HTR-8/SVneo (cell line): Measurements from ENCODE around the gene TINAG.

Experiments used
- DNase-seq: peaks from one replicate; pipeline ENCODE4 v3.0.0; 2011; ENCODE audit warnings: low spot score, mixed read lengths; ENCODE audit not compliant: insufficient read length
- FAIRE-seq: peaks from 2 replicates; lab custom pipeline; 2011; peaks lifted over from hg19 to GRCh38; lab: Jason Lieb, UNC

TINAG gene

DNA sequence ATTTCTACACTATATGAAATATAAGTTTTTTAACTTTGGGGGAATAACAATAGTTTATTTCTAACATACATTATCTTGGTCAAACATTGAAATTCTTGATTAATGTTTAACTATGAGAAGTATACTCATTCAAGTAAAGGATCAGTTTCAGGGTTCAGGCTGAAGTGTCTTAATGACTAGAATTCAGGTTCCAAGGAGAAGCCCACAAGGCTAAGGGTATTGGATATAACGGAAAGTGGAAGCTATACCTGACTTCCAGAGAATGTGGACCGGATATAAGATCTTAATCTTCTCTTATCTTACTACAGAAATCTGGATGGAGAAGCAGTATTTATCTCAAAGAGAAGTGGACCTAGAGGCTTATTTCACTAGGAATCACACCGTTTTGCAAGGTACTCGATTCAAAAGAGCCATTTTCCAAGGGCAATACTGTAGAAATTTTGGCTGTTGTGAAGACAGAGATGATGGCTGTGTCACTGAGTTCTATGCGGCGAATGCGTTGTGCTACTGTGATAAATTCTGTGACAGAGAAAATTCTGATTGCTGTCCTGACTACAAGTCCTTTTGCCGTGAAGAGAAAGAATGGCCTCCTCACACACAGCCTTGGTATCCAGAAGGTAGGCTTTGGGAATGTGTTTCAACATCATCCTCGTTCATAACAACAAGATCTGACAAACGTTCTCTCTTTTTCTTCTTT, at the start of gene TINAG:
TINAG (plus strand) TSS at position 153 of the 697 bp plus-strand sequence; CDS start at position 263, 110 bp downstream.
- no peak for DNase-seq
- FAIRE-seq, result no peak

- no peak for DNase-seq
- no peak for FAIRE-seq
These were observed 48.2 kb upstream of the TINAG start for GRCh38 chr6:54260025-54260424.

DNA sequence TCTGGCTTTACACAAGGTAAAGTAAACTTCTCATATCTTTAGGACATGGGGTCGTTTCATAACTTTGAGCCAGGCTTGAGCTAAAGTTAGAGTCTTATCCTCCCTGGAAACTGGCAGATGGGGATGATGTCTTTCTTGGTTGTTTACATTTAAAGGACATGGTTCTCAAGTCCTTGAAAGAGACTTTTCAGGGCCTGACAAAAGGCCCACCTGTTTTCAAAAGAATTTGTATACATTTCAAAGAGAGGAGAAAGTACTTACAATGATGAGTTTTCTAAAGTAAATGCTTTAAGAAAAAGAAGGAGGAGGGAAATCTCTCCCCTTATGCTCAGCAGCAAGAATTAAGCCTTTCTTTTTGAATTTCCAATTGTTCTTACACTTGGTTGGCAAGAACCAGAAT, 45.7 kb upstream of the TINAG start:
- DNase-seq, result no peak
- no peak for FAIRE-seq

DNA sequence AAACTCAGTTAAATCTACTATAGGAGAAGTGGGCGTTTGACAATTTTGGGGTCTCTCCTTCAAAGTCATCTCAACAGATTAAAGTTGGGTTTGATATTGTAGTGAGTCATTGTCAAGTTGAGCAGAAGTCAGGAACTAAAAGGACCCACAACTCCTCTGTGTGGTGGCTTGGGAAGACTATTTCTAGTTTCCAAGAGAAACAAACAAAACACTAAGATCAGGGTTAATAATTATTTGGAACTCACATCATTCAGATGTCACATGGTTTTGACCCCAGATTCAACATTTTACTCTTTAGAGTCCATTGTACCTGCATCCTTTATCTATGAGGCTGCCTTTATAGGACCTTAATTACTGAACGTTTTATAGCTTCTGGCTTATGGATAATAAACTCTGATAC, 45.3 kb upstream of the TINAG start:
- DNase-seq (no peak), FAIRE-seq (no peak)

DNA sequence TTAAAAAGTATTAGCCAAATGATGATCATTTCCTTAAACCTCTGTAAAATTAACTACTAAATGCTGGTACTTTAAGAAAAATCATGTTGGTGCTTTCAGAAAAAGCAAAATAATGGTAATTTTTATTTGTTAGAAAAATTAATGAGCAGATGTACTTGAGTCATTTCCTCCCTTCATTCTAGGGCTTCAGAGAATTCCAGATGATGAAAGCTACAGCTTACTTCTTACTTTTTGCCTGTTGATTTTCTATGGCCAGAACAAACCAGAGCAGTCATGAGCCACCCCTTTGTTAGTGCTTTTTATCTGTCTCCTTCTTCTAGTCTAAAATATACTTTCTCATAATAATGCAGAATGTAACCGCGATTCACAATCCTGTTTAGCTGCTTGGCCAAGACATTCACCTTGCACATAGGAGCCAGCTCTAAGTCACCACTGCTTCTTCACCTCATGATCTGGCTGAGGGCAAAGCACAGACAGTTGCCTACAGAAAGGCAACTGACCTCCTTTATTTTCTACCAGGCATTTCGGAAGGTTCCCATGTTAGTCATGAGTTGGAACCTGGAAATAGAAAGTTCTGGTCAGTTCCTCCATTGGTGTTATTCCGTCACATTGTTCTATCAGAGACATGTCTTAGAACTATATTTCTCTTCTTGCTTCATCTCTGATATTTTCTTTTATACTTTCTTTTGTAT, 43.5 kb upstream of the TINAG start:
- DNase-seq (no peak), FAIRE-seq (peak; percentile 23)

GRCh38 chr6:54266400-54266923, 41.8 kb upstream of the TINAG start:
- peak; percentile 74 for FAIRE-seq
- no peak for DNase-seq

DNA sequence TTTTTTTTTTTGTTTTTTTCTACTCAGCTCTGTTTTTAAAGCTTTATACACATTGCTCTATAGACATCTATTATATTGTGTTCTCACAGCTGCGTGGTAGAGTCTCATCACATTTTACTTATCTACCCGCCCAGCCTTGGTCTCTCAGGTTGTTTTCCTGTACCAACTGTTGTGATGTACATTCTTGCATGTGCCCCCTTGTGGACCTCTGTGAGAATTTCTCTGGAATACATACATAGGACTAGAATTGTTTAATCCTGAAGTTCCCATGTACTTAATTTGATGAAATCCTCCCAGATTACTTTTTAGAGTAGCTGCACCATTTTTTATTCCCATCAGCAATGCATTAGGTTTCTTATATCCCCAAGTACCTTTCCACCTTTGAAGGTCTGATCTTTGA, 40.4 kb upstream of the TINAG start:
- FAIRE-seq (peak; percentile 73), DNase-seq (no peak)

DNA sequence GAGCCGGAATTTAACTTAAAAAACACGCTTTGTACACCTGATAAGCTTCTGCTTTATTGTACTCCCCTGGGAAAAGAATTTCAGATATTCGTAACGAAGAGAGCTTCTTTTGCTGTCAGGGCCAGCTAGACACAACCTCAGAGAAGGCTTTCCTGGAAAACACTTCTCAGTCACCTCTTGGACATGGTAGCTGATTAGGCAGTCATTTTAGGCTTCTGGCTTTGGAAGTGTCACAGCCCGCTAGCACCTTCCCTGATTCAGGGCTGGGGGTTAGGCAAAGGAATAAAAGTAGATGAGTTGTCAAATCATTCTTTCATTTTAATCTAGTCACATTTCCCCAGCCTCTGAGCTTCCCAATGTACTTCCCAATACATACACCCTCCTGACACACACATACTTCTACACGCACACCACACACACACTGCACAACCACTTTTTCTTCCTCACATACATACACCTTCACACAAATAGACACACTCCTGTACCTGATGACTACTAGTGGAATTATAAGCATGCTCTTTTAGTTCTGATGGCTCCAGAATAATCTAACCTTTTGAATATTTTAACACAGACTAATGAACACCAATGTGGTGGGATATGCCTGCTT, 34.9 kb upstream of the TINAG start:
- DNase-seq, result no peak
- FAIRE-seq, result peak; percentile 86

DNA sequence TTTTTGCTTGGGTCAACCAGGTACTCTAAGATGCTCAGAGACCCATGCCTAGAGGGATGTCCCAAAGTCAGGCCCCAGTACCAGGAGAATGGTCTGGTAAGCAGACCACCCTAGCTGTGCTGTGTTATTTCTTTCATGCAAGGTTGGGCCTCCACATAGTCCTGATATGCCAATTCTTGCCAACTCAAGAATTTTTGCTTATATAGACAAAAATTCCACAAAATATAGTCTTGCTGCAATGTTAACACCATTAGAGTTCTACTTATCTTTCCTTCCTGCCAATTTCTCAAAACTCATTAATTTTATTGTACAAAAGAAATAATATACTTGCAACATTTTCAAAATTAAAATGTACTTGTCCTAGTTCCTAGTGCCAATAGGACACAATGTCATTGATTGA, 33.9 kb upstream of the TINAG start:
- DNase-seq (no peak), FAIRE-seq (no peak)

- FAIRE-seq, result peak; percentile 79
- peak; percentile 43 for DNase-seq
These were observed 26.1 kb upstream of the TINAG start for GRCh38 chr6:54282186-54282585.

GRCh38 chr6:54284161-54284860, 23.9 kb upstream of the TINAG start:
- FAIRE-seq, result no peak

DNA sequence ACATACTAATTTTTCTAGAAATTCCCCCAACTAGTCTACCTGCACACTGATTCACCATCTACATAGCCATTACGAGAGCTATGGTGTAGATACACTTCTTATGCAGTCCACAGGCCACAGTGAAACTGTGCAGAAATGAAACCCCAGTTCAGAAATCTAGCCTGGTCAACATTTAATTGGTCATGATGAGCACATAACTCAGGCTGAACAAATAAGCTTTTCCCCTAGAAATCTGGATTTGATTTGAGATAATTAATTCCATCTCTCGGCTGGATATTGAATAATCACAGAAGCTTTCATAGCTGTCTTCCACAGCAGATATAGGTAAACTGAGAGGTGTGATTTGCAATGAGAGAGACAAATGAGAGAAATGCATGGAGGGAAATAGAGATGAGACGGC, 22.6 kb upstream of the TINAG start:
- FAIRE-seq (peak; percentile 66), DNase-seq (no peak)

More at GRCh38 chr6:54284161-54284860, 23.9 kb upstream of the TINAG start:
- no peak for DNase-seq

GRCh38 chr6:54286141-54286540, 22.1 kb upstream of the TINAG start:
- FAIRE-seq (no peak), DNase-seq (no peak)

DNA sequence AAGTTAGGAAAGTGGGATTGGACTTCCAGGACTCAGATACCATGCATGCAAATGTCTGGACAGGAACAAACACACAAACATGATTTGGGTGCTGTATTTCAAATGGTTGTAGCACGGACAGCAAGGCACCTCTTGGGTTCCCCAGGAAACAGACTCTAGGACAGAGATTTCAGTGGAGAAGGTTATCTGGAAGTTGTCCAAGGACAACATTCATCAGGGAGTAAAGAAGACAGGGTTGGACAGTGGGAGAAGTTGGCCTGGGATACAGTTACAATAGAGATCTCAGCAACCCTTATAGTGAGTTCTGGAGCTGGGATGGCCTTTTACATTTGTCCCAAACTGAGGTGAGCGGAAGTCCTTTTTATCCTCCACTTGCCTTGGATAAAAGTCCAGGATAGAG, 19.8 kb upstream of the TINAG start:
- DNase-seq (no peak), FAIRE-seq (no peak)

DNA sequence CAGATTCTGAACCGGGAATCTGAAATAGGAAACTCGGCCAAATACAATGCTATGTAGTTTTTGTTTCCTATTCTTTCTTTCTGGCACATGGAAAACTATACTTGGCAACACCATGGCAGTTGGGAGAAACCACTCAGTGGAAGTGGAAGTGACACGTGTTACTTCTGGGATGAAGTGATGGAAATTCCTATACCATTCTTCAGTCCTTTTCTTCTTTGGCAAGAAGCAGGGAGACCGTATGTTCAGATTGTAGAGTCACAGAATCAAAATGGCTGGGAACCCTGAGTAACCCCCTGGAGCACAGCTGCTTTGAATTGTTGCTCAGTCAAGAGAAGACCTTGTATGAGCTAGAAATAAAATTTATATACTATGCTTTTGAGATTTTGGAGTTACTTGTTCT, 18.8 kb upstream of the TINAG start:
- no peak for DNase-seq
- FAIRE-seq, result no peak

- FAIRE-seq (no peak), DNase-seq (no peak)
These were observed 17.1 kb upstream of the TINAG start for GRCh38 chr6:54291146-54291545.

- DNase-seq, result no peak
- FAIRE-seq, result no peak
These were observed 16.5 kb upstream of the TINAG start for GRCh38 chr6:54291738-54292137.

DNA sequence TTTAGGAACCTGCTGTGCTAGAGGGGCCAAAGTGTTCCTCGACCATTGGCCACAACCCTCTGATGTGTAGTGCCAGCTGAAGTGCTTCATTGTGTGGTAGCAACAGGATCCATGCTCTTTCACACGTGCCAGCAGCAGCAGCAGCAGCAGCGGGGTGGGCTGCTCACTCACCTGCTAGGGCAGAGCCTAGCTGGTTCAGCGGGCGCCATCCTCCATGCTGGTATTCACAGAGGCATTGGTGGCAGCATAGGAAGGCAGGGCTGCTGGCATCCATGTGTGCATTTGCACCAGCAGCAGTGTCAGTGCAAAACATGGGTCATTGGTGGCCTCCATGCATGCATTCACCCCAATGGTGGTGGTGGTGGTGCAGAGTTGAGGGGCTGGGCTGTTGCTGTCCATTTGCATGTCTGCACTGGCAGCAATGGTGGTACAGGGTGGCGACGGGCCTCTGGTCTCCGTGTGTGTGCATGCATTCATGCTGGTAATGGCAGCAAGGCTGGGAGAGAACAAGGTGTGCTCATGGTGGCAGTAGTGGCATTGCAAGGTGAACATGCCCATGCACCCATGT, 13.2 kb upstream of the TINAG start:
- DNase-seq (no peak), FAIRE-seq (peak; percentile 26)

DNA sequence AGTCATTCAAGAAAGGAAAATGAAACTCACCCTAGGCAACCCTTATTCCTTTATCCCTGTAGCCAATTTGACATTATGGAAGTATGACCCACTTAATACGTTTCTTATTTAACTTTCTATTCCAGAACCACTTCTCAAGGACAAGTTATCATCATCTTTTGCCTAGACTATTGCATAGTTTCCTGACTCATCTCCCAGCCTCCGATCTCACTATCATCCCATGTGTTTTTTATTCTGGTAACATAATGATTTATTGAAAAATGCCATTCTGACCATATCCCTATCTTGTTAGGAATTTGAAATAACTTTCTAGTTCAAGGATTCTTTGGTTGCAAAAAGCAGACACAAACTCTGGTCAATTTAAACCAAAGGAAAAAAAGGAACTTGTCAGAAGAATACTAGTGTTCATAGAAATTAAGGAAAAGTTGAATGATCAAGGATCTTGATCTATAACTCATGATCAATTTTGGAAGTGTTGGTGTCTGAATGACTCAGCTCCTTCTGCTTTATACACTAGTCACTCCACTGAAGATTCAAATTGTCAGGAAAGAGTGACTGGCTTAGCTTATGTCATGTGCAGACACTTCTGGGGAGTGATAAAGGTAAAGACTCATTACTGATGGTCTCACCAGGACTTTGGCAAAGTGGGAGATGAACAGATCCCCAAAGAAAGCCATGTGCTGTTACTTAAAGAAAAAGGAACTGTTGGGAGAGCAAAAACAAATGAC, 8.5 kb upstream of the TINAG start:
- FAIRE-seq (no peak), DNase-seq (no peak)

DNA sequence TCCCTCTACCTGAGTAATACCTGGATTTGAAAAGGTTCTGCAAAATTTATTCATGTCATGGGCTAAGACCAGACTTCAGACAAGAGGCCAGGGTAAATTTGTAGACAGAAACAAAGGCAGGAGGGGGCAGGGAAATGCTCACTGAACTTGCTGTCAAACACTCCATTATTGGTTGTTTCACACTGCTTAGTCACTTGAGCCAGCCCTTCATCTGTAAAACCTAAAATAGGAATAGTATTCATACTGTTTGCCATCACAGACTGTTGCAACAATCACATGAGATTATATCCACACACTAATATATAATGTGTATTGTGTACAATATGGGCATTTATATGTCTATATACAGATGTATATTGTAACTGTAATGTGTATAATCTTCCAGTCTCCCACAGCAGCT, 6.5 kb upstream of the TINAG start:
- no peak for DNase-seq
- FAIRE-seq, result no peak
